HG03571 (cell line): ENCODE results near the gene TC2N.
"Not testable (repeated sequence)": the region's sequence is repeated elsewhere in the genome, so short reads cannot be mapped to it uniquely, and the experiment has no call there.

Experiments
- ATAC-seq: cut with Tn5 transposase; IDR thresholded peaks from one replicate; pipeline ENCODE4 v1.9.1; 2021; ENCODE audit not compliant: unreplicated experiment

TC2N gene

GRCh38 chr14:91889477-91890211 is 22.3 kb upstream of the TC2N start:
- no peak for ATAC-seq

DNA sequence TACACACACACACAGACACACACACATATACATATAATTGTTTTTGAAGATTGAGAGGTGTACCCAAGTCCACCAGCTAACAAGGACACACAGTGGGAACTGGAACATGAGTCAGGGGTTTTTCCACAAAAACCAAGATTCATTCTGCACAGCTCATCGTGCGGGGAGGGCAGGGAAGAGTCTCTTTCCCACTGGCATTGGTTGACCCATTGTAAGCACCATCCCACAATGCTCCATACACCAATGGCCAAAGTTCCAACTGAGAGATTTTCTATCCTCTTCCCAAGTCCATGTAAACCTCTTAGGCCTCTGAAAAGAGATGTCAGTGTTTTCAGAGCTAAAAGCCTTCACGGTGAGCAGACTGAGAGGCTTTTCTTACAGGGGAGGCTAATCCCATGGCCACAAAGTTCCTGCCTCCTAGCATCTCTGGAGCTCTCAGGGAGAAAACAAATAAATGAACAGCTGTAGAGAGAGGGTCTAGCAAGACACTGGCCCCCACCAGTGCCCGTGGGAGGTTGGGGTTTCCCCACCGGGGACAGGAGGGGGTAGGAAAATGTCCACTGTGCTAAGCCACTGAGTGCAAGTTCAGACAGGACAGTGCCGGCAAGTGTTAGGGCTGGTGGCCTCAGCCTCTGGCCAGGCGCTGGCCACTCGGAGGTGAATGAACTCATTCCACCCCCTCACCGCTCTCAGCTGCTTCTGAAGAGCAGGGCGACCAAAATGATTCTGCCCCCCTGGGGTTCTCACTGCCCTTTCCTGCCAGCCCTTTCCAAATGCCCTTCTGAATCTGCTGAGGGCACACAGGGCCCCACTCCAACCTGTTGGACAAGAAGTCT is 21.5 kb upstream of the TC2N start:
- no peak for ATAC-seq

DNA sequence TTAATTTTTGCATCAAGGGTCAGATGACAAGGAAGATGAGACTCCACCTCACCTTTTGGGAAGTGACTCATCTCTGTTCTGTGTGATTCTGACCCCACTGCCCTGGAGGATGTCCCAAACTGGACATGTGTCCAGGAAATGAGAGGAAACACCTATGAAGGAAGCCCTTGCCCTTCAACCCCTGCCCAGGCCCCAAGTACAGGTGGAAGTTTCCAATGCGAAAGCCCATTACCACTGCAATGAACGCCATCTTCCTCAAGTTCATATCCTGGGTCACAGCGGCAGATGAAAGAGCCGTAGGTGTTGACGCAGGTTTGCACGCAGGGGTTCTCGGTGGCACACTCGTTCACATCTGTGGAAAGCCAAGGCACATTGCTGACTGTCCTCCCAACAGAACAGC is 19.6 kb upstream of the TC2N start:
- ATAC-seq, result no peak

DNA sequence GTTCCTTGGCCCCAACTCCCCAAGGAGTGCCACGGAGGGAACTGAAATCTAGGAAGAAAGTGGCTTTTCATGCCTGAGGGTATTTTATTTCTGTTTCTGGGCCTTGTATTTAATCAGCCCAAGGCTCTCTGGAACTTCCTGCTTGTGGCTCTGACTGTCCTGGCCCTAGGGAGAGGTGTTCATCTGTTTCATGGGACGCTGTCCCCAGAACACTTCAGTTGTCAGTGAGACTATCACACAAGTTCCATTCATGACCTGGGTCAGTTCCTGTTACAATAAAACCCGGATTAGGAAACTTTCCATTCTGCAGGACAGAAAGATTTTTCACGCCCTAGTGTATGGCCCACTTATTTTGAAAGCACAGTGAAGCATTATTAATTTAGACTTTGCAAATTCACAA is 18.5 kb upstream of the TC2N start:
- ATAC-seq, result no peak

GRCh38 chr14:91885113-91885712 is 17.9 kb upstream of the TC2N start:
- ATAC-seq, result no peak

GRCh38 chr14:91884664-91885063 is 17.3 kb upstream of the TC2N start:
- ATAC-seq, result no peak

GRCh38 chr14:91883753-91884152 is 16.4 kb upstream of the TC2N start:
- no peak for ATAC-seq

DNA sequence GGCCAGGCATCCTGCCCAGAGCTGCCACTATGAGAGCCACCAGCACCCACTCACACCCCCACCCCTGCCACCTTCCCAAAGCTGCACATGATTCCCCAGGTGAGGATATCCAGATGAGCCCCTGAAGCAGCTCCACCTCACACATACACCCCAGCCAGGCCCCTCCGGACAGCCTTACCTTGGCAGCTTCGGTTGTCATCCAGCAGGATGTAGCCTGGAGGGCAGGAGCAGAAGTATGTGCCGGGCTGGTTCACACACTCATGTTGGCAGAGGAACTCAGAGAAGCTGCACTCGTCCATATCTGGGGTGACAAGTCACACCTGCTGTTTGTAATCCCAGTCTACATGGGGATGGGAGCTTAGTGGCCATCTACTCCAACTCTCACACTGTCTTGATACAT is 15.4 kb upstream of the TC2N start:
- ATAC-seq, result no peak

- no peak for ATAC-seq
These were observed 15.0 kb upstream of the TC2N start for GRCh38 chr14:91882369-91882768.

DNA sequence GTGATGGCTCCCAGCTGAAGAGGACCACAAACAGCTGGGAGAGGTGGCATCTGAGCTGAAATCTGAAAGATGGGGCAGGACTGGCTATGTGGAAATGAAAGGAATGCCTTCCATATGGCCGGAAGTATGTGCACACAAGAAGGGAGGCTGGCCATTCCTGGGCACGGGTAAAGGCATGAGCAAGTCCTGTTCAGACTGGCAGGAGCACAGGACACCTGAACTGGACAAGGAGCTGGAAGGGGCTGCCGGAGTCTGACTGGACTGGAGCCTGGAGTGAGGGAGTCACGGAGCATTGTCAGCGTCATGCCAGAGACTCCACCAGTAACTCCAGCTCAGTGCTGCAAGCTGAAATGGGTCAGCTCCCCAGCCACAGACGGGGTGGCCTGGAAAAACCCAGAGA is 11.9 kb upstream of the TC2N start:
- no peak for ATAC-seq

GRCh38 chr14:91878274-91878673 is 10.9 kb upstream of the TC2N start:
- no peak for ATAC-seq

- no peak for ATAC-seq
These were observed 10.1 kb upstream of the TC2N start for GRCh38 chr14:91877376-91877915.

DNA sequence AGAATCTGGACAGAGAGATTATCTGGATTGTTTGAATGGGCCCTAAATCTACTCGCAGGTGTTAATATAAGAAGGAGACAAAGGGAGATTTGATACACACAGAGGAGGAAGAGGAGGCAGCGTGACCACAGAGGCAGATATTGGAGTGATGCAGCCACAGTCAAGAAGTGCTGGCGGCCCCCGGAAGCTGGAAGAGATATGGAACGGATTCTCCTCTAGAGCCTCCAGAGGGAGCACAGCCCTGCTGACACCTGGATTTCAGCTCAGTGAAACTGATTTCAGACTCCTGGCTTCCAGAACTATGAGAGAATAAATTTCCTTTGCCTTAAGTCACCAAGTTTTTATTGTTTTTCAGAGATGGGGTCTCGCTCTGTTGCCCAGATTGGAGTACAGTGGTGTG is 9.2 kb upstream of the TC2N start:
- no peak for ATAC-seq

- ATAC-seq, result no peak
These were observed 8.4 kb upstream of the TC2N start for GRCh38 chr14:91875525-91876286.

- ATAC-seq, result peak; percentile 74
These were observed 6.4 kb upstream of the TC2N start for GRCh38 chr14:91873471-91874415.

- ATAC-seq, result peak; percentile 13
These were observed 5.5 kb upstream of the TC2N start for GRCh38 chr14:91872517-91873470.

DNA sequence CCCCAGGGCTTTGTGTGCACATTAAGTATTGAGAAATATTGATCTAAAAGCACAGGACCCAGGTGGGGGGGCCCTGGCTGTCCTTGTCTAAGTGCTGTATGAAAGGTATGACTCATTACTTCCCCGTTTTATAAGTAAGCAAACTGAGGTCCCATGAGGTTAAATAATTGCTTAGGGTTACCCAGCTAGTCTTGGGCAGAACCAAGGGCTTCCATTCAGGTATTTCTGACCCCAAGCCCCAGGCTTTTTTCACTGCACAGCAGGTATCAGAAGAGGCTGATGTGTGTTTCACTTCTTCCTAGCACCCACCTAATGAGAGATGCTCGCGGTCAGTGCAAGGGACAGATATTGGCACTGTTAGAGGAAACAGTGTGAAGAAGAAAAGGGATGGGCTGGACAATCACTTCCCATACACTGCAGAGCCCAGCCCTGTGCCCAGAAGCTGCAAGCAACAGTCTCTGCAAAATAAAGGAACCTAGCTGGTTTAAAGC is 4.7 kb upstream of the TC2N start:
- peak; percentile 47 for ATAC-seq

GRCh38 chr14:91871401-91871800 is 4.1 kb upstream of the TC2N start:
- ATAC-seq, result not testable (repeated sequence)

GRCh38 chr14:91870890-91871289 is 3.6 kb upstream of the TC2N start:
- no peak for ATAC-seq
